Spleen (tissue), 11 donors: ENCODE results near the gene PCBD1. TPM values are rescaled to one million over a fixed set of nuclear protein-coding genes. Genes with fewer than 3 reads are reported as not detected.
A peak's percentile ranks its signal among the peaks of the same experiment; 100 is the strongest.

Experiments
- DNase-seq: peaks from one replicate; pipeline ENCODE4 v3.0.0-alpha.2; 2020
- H3K27ac ChIP-seq, 8 donors: fragments of 200-600 bp; sonication (generic) in 7 of 8; 1 replicate in 4 of 8; 2 replicates in 4 of 8; pipeline versions ENCODE4 v1.5.0 to v1.8.0; 2016 to 2021; ENCODE audit warnings: inconsistent platforms in 4 of 8, mild to moderate bottlenecking in 4 of 8, moderate library complexity in 1 of 8
- H3K27me3 ChIP-seq, 7 donors: fragments of 200-600 bp; sonication (generic) in 6 of 7; replicated peaks in 1 of 7; 1 replicate in 4 of 7; 2 replicates in 3 of 7; pipeline versions ENCODE4 v1.5.0 to v1.8.0; 2016 to 2021; ENCODE audit warnings: inconsistent platforms in 3 of 7, mild to moderate bottlenecking in 1 of 7
- H3K36me3 ChIP-seq, 6 donors: fragments of 200-600 bp; sonication (generic) in 5 of 6; 1 replicate in 4 of 6; 2 replicates in 2 of 6; pipeline versions ENCODE4 v1.5.0 to v1.8.0; 2016 to 2021; ENCODE audit warnings: inconsistent platforms in 2 of 6
- H3K4me1 ChIP-seq, 6 donors: fragments of 200-600 bp; sonication (generic) in 5 of 6; 1 replicate in 3 of 6; 2 replicates in 3 of 6; pipeline versions ENCODE4 v1.5.0 to v1.8.0; 2016 to 2021; ENCODE audit warnings: inconsistent platforms in 3 of 6
- H3K4me3 ChIP-seq, 8 donors: fragments of 200-600 bp; sonication (generic) in 7 of 8; 1 replicate in 4 of 8; 2 replicates in 4 of 8; pipeline versions ENCODE4 v1.5.0 to v1.8.0; 2016 to 2021; ENCODE audit warnings: inconsistent platforms in 4 of 8, mild to moderate bottlenecking in 4 of 8, moderate library complexity in 2 of 8
- H3K9me3 ChIP-seq, 8 donors: fragments of 200-600 bp; sonication (generic) in 7 of 8; 1 replicate in 4 of 8; 2 replicates in 4 of 8; pipeline versions ENCODE4 v1.5.0 to v1.8.0; 2016 to 2021; ENCODE audit warnings: inconsistent platforms in 4 of 8
- CTCF ChIP-seq, 11 experiments: fragments of 200-600 bp in 7 of 11; fragments of 450-650 bp in 4 of 11; sonication (generic) in 4 of 11; IDR thresholded peaks in 8 of 11; conservative IDR thresholded peaks in 3 of 11; 1 replicate in 7 of 11; 2 replicates in 4 of 11; pipeline versions ENCODE4 v1.4.0 to v1.8.0; 2016 to 2021; ENCODE audit warnings: antibody characterized with exemption in 11 of 11, inconsistent platforms in 4 of 11, mild to moderate bottlenecking in 1 of 11
- POLR2A ChIP-seq, 3 donors: fragments of 450-650 bp; IDR thresholded peaks; one replicate each; pipeline ENCODE4 v1.5.1; 2017; ENCODE audit warnings: antibody characterized with exemption in 3 of 3, mild to moderate bottlenecking in 1 of 3
- POLR2AphosphoS5 ChIP-seq, 3 donors: sonication (generic); formaldehyde crosslinking; IDR thresholded peaks; one replicate each; pipeline ENCODE4 v1.5.1; 2017; ENCODE audit warnings: antibody characterized with exemption in 3 of 3
- WGBS, 5 donors: extraction: QIAGEN DNeasy Blood & Tissue Kit in 3 of 5; methylation state at CpG; one replicate each; pipeline versions ENCODE4 v1.1.5 to v1.1.7; 2013 to 2018; 5-methylcytosine and 5-hydroxymethylcytosine counted together
- intact Hi-C: fragments of 100-400 bp; cut with DNase I; formaldehyde crosslinking; loops from one replicate; pipeline ENCODE4 v1.15.0; 2023; ENCODE audit warnings: low total_unique reads
- polyA plus RNA-seq, 3 donors: library from polyadenylated mRNA; stranded (reverse); fragments of 200-250 nt; gene quantifications; one replicate each; pipeline ENCODE4 v1.2.1, GENCODE V29; 2013
- total RNA-seq, 7 donors: library from RNA; depleted of rRNA in 3 of 7; stranded (reverse); fragments of >200 nt in 3 of 7; fragmentation: NEBNext Ultra II Directional in 4 of 7; extraction: Animal tissue kit (Norgen Biotek cat#: 25700) in 4 of 7; gene quantifications; one replicate each; pipeline versions ENCODE4 v1.1.0 to v1.2.1, GENCODE V29; 2016 to 2021
- donor health status: healthy with polysubstance abuse.
- donor health status: DM: no; HTN: no; CAD: no; lungs with moderate emphysema.
- donor health status: DM: no; HTN: no; CAD: no.
- donor health status: Bipolar disorder and iron deficiency.
- donor health status: healthy.
- donor health status: DM: no; HTN: no; CAD: no.
- donor health status: DM: yes; HTN: yes; CAD: no.

Gene PCBD1
- total and polyA plus RNA-seq, 10 donors, result 24.5 to 45.6 (median 30.7) TPM

GRCh38 chr10:70917635-70918034, 29.3 kb upstream of the PCBD1 start:
- Histone ChIP-seq H3K9me3 (no peaks in the 10 kb centered on the region), H3K36me3 (no peaks in the 10 kb centered on the region), H3K4me3 (no peak overlapping the region), H3K27me3 (peaks cover 0 to 47% (median 0%) of the 10 kb centered on the region in 7 donors), H3K4me1 (no peaks in the 10 kb centered on the region), H3K27ac (no peak overlapping the region)
- DNase-seq, result peak; percentile 49
- WGBS, 5 donors, result 72 to 89% (median 86%) methylated on average over 3 to 10 of the region's 10 CpGs
- TF ChIP-seq CTCF (IDR thresholded peaks at IDR 0.05 in 8 of 11, conservative IDR thresholded peaks at IDR 0.05 in 3 of 11) (no peak), POLR2AphosphoS5 (IDR thresholded peaks at IDR 0.05) (no peak), POLR2A (IDR thresholded peaks at IDR 0.05) (no peak)
- intact Hi-C loops, result no loop called here

- WGBS, 5 donors, result 72 to 90% (median 85%) methylated on average over 5 of the region's 5 CpGs
- TF ChIP-seq POLR2AphosphoS5 (IDR thresholded peaks at IDR 0.05) (no peak), CTCF (IDR thresholded peaks at IDR 0.05 in 8 of 11, conservative IDR thresholded peaks at IDR 0.05 in 3 of 11) (no peak), POLR2A (IDR thresholded peaks at IDR 0.05) (no peak)
These were observed 28.9 kb upstream of the PCBD1 start for GRCh38 chr10:70917226-70917625.

GRCh38 chr10:70916241-70916640, 27.9 kb upstream of the PCBD1 start:
- H3K9me3 ChIP-seq, result no peaks in the 10 kb centered on the region
- intact Hi-C loops, result no loop called here
- no peaks in the 10 kb centered on the region for H3K36me3 ChIP-seq
- TF ChIP-seq CTCF (IDR thresholded peaks at IDR 0.05 in 8 of 11, conservative IDR thresholded peaks at IDR 0.05 in 3 of 11) (no peak), POLR2AphosphoS5 (IDR thresholded peaks at IDR 0.05) (no peak), POLR2A (IDR thresholded peaks at IDR 0.05) (no peak)
- no peaks in the 10 kb centered on the region for H3K4me1 ChIP-seq
- H3K27me3 ChIP-seq, result peaks cover 0 to 36% (median 0%) of the 10 kb centered on the region in 7 donors
- DNase-seq, result no peak
- no peak overlapping the region for H3K4me3 ChIP-seq
- H3K27ac ChIP-seq, result no peak overlapping the region
- 86 to 94% (median 89%) methylated on average over 6 of the region's 6 CpGs for WGBS, 5 donors

More at GRCh38 chr10:70917226-70917625, 28.9 kb upstream of the PCBD1 start:
- DNase-seq, result peak; percentile 33
- Histone ChIP-seq H3K27ac (no peak overlapping the region), H3K27me3 (peaks cover 0 to 43% (median 0%) of the 10 kb centered on the region in 7 donors), H3K36me3 (no peaks in the 10 kb centered on the region), H3K4me1 (no peaks in the 10 kb centered on the region), H3K9me3 (no peaks in the 10 kb centered on the region), H3K4me3 (no peak overlapping the region)
- intact Hi-C loops, result no loop called here

GRCh38 chr10:70915806-70916205, 27.4 kb upstream of the PCBD1 start:
- H3K36me3 ChIP-seq, result no peaks in the 10 kb centered on the region
- H3K4me1 ChIP-seq, result no peaks in the 10 kb centered on the region
- H3K27me3 ChIP-seq, result peaks cover 0 to 36% (median 0%) of the 10 kb centered on the region in 7 donors
- no peak for TF ChIP-seq CTCF (IDR thresholded peaks at IDR 0.05 in 8 of 11, conservative IDR thresholded peaks at IDR 0.05 in 3 of 11)
- no peak for TF ChIP-seq POLR2AphosphoS5 (IDR thresholded peaks at IDR 0.05)
- no peak for TF ChIP-seq POLR2A (IDR thresholded peaks at IDR 0.05)
- H3K9me3 ChIP-seq, result no peaks in the 10 kb centered on the region
- no peak overlapping the region for H3K27ac ChIP-seq
- H3K4me3 ChIP-seq, result no peak overlapping the region
- intact Hi-C loops, result no loop called here
- 83 to 95% (median 94%) methylated on average over 9 of the region's 9 CpGs for WGBS, 5 donors
- DNase-seq, result peak; percentile 59
